Stromal cell of bone marrow (primary cell): ENCODE measurements around the gene TMEM11.
"Not testable (repeated sequence)": the region's sequence is repeated elsewhere in the genome, so short reads cannot be mapped to it uniquely, and the experiment has no call there.

Experiments used
- DNase-seq: peaks from one replicate; pipeline ENCODE4 v3.0.0-alpha.2; 2012; ENCODE audit warnings: low read depth

The TMEM11 gene

DNA sequence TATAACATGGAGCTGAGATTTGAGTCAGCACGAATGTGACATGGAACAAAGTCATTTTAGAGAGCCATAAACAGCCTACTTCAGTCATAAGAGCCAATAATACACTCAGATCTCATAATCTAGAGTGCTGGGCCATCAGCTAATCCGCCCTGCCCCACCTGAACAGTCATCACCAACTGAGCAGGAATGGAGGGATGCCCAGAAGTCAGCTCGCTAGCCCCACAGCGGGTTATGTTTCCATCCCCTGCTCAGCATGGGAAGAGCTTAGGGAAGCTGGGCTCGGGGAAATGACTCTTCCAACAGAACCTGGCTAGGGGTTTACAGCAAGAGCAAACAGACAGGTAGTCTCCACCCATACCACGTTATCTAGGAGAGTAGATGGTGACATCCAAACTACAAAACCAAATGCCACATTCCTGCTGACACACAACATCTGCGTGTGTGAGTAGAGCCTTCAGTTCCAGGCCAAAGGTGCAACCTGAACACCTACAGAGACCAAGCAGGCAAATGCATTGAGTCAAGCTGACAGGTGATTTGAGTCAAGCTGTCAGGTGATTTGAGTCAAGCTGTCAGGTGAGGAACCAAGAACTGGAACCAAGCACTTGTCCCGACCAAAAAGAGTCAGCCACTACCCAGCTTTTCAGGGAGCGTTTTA, 2.0 kb downstream of the TMEM11 start:
- DNase-seq = no peak

GRCh38 chr17:21210411-21211076, 3.4 kb downstream of the TMEM11 start:
- DNase-seq = no peak

GRCh38 chr17:21209511-21210175, 4.3 kb downstream of the TMEM11 start:
- DNase-seq = no peak

GRCh38 chr17:21208352-21208751, 5.6 kb downstream of the TMEM11 start:
- no peak for DNase-seq

DNA sequence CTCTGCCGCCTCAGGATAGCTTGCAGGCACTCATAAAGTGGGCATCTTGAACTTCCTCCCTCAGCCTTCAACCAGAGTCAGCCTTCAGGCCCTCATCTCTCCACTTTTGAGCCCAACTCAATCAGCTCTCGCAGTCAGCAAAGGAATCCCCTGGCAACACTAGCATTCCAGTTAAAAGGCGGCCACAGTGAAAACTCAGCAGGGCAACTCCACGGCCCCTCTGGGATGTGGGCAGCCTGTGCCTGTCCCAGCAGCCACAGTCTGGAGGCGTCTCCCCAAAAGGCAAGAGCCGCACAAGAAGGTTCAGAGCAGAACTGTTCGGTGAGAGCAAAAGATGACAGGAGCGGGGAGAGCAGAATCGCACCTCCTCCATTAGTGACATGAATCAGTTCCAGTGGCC, 9.0 kb downstream of the TMEM11 start:
- no peak for DNase-seq

DNA sequence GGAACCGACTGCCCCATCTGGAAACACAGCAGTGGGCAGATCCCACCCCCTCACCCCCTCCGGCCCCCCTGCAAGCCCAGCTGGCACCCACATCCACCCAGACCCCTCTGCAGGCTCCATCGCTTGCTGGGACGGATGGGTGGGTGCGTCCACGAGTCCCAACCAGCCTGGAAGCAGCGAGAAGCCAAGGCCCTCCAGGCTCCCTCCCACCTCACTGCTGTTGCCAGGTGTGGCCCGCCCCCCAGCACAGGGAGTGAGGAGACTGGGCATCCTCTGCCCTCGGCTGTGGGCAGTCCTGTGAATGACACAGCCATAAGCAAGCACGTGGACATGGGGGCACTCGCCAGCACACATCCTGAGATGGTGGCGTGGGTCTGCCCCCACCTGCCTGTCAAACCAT, 11.4 kb downstream of the TMEM11 start:
- no peak for DNase-seq

DNA sequence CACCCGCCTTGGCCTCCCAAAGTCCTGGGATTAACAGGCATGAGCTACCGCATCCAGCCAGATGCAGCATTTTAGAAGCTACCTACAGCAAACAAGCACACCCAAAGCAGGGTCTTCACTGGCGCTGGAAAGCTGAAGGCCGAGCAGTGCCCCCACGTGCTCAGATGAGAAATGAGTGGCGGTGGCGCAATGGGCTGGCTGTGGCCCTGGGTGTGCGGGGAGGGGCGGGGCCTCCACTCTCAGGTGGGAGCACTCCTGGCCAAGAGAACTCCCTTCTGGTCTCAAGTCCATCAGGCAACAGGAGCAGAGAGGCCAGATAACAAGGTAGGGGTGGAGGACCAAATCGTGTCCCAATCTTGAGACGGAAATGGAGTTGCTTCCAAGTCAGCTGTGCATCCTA, 12.1 kb downstream of the TMEM11 start:
- DNase-seq = no peak

GRCh38 chr17:21201298-21201595, 12.7 kb downstream of the TMEM11 start:
- no peak for DNase-seq

GRCh38 chr17:21200590-21201297, 13.2 kb downstream of the TMEM11 start:
- no peak for DNase-seq

DNA sequence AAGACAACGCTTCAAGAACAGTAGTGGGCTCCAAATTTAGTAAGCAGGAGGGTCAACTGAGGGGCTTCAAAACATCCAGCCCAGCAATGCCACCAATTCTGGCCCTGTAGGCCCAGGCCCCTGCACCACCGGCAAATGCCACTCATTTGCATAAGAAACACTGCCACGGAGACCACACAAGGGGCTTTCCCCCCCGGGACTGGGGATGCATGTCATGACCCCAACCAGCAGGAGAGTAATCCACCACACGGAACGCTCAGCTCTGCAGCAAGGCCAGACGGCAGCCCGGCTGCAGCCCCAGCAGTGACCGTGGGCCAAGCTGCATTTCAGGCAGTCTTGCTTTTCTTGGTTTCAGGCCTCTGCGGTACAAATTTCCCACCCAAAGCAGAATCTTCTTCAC, 14.1 kb downstream of the TMEM11 start:
- DNase-seq = no peak

- peak; percentile 29 for DNase-seq
Observed at GRCh38 chr17:21199311-21199710, 14.7 kb downstream of the TMEM11 start.

- DNase-seq = no peak
Observed at GRCh38 chr17:21198411-21198810, 15.6 kb downstream of the TMEM11 start.

DNA sequence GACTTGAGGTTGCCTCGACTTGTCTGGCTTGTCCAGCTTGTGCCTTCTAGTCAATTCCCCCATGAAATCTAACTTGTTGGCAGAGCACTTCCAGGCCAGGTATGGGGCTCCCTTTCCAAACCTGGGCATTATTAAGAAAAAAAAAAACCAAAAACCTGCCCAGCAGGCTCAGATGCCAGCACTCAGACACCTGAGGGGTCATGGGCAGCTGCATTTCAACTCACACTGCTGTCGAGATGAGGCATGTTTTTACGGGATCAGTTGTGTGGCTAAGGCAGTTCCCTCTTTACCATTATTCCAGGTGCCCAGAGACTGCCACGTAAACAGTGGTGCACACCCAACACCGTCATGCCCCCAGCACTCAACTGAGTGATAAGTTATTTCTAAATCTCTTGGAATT, 17.8 kb downstream of the TMEM11 start:
- DNase-seq = no peak

GRCh38 chr17:21194703-21195102, 19.3 kb downstream of the TMEM11 start:
- DNase-seq = no peak

DNA sequence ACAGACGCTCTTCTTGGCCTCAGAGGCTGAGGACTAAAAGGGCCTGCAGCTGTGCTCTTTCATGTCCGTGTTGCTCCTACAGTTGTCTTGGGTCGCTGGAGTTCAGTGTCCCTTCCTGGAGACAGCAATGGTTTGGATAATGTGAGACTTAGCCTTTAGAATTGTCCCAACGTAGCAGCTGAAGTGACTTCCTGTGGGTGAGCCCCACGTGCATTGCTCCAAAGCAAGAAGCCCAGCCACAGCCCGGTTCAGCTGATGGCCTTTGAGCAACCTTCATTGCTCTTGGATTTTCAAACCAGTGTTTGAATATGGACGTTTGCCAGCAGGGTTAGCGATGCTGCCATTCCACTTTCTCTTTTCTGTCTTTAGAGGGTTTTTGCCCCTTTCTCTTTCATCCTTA, 19.7 kb downstream of the TMEM11 start:
- no peak for DNase-seq

DNA sequence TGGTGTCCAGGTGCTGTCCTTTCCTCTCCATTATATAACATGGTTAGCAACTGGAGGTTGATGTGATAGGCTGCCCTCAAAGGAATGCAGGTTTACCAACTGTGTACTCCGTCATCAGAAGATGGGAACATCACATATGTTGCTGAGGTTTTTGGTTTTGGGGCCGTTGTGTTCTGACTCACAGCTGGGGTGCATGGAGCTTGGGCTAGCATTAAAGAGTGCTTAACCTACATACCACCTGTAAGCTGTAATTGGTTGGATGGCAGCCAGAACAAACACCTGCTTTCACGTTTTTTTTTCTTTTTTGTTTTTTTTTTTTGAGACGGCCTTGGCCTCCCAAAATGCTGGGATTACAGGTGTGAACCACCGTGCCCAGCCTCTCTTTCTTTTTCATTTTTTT, 20.9 kb downstream of the TMEM11 start:
- no peak for DNase-seq

- not testable (repeated sequence) for DNase-seq
Observed at GRCh38 chr17:21192414-21192813, 21.5 kb downstream of the TMEM11 start.

DNA sequence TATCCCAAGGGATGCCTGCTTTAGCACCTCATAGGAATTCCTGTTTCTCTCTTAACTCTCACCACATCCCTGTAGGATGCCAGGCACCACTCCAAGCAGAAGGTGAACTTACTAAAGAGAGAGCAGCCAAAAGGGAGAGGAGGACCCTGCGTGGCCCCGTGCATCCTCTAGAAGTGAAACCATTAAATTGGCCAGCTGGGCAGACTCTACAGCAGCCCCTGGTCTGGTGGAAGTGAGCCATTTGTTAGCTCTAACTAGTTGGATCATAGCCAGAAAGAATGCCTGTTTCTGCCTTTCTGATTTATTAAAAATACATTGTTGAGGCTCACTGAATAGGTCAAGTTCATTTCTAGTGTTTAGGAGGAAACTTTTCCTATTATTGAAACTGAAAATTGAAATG, 22.3 kb downstream of the TMEM11 start:
- no peak for DNase-seq

DNA sequence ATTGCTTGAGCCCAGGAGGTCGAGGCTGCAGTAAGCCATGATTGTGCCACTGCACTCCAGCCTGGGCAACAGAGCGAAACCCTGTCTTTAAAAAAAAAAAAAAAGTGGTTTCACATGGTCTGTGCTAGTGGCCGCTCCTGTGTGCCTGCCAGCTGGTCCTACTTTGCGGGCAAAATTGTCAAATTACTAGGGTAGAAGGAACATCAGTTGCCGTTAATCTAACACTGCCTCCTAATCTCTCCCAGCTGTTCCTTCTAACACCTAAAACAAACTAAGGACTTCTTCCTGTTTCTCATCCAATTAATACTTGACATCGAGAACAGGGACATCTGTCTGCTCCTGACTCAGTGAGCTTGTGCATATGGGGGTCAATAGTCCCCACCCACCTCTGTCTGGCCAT, 23.9 kb downstream of the TMEM11 start:
- no peak for DNase-seq

- no peak for DNase-seq
Observed at GRCh38 chr17:21189361-21189760, 24.6 kb downstream of the TMEM11 start.

GRCh38 chr17:21186399-21187187, 27.4 kb downstream of the TMEM11 start:
- no peak for DNase-seq

DNA sequence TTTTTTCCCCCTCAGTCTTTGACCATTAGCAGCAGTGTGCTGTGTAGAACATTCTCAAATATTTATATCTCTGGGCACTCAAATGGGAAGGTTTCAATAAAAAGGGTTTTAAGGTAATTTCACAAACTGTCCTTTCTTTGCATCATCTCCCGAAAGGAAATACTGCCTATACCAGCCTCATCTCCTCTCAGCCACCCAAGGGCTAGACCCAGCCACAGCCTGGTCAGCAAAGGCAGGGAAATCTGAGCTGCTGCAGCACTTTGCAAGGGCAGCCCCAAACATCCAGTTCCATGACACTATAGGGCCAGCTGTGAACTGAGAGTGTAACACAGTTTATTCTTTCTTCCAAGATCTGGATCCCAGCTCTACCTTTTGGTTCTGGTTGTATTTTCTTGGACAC, 28.9 kb downstream of the TMEM11 start:
- DNase-seq = no peak
